Panc1 (cell line): ENCODE results near the gene HABP2. TPM values are rescaled to one million over a fixed set of nuclear protein-coding genes. Genes with fewer than 3 reads are reported as not detected.

ENCODE experiments used
- ATAC-seq: fragments of 200-7000 bp; cut with Tn5 transposase; 2 replicates; pipeline ENCODE4 v1.9.1; 2020; ENCODE audit warnings: mild to moderate bottlenecking, moderate library complexity
- BruUV-seq: library from RNA; stranded (reverse); fragments of 400-500 nt; replicated peaks from 2 replicates; lab custom pipeline; 2021; lab: Mats Ljungman, UMichigan
- CTCF ChIA-PET: fragments of 300-600 bp; sonication (Branson Sonifier 250); formaldehyde crosslinking; loops from one replicate; lab custom pipeline; 2022; ENCODE audit warnings: antibody characterized with exemption; lab: Charles Lee
- POLR2A ChIA-PET: fragments of 300-600 bp; sonication (Branson Sonifier 250); formaldehyde crosslinking; loops from one replicate; lab custom pipeline; 2022; ENCODE audit warnings: antibody characterized with exemption; lab: Charles Lee
- DNase-seq: peaks from one replicate; pipeline ENCODE4 v3.0.0-alpha.2; 2010; ENCODE audit warnings: low read depth, low spot score
- H3K27ac ChIP-seq: 2 replicates; pipeline ENCODE4 v1.5.1; 2011; ENCODE audit warnings: mild to moderate bottlenecking, low read length, inconsistent platforms
- H3K27me3 ChIP-seq: fragments of 200-500 bp; sonication (Bioruptor generic); 2 replicates; pipeline ENCODE4 v1.6.0; 2014; ENCODE audit warnings: low read length, inconsistent platforms; ENCODE audit not compliant: control insufficient read depth, insufficient read depth
- H3K36me3 ChIP-seq: fragments of 200-500 bp; sonication (Bioruptor generic); 2 replicates; pipeline ENCODE4 v1.5.1; 2014; ENCODE audit warnings: inconsistent platforms, mild to moderate bottlenecking, low read length, moderate library complexity; ENCODE audit not compliant: control insufficient read depth, insufficient read depth
- H3K4me1 ChIP-seq: 2 replicates; pipeline ENCODE4 v1.5.1; 2011; ENCODE audit warnings: inconsistent platforms, mild to moderate bottlenecking, low read length, moderate library complexity; ENCODE audit not compliant: control insufficient read depth, insufficient read depth
- H3K4me3 ChIP-seq, 2 experiments: 2 replicates each; pipeline ENCODE4 v1.5.1; 2011 to 2012; ENCODE audit warnings: low read depth in 2 of 2, low read length in 2 of 2, mild to moderate bottlenecking in 2 of 2, inconsistent platforms in 1 of 2, moderate library complexity in 1 of 2
- H3K9me3 ChIP-seq: fragments of 200-500 bp; sonication (Bioruptor generic); 2 replicates; pipeline ENCODE4 v1.5.1; 2014; ENCODE audit warnings: low read depth, mild to moderate bottlenecking, inconsistent platforms, low read length, moderate library complexity; ENCODE audit not compliant: control insufficient read depth, insufficient read depth
- CTCF ChIP-seq: fragments of 450-650 bp; IDR thresholded peaks from 2 replicates; pipeline ENCODE4 v1.5.1; 2017; ENCODE audit warnings: mild to moderate bottlenecking
- POLR2AphosphoS5 ChIP-seq: IDR thresholded peaks from 2 replicates; pipeline ENCODE4 v1.6.1; 2012; ENCODE audit warnings: mild to moderate bottlenecking, low read depth, low read length, moderate library complexity
- REST ChIP-seq, 2 experiments: IDR thresholded peaks; 2 replicates each; pipeline ENCODE4 v1.6.1; 2011 to 2012; ENCODE audit warnings: low read depth in 2 of 2, control low read depth in 1 of 2, low read length in 1 of 2, mild to moderate bottlenecking in 1 of 2, moderate library complexity in 1 of 2; ENCODE audit not compliant: insufficient read depth in 1 of 2
- SIN3A ChIP-seq: IDR thresholded peaks from 2 replicates; pipeline ENCODE4 v1.6.1; 2012; ENCODE audit warnings: low read depth, mild to moderate bottlenecking, low read length, moderate library complexity, borderline replicate concordance; ENCODE audit not compliant: insufficient read depth
- TCF7L2 ChIP-seq: IDR thresholded peaks from 2 replicates; pipeline ENCODE4 v1.6.1; 2011; ENCODE audit warnings: mild to moderate bottlenecking, low read depth, low read length, inconsistent platforms
- in situ Hi-C: cut with HindIII; loops from 2 replicates; pipeline ENCODE4 v1.10.0; 2016; ENCODE audit warnings: low sequenced_read_pairs, low pct_unique_long_range_greater_than_20kb
- intact Hi-C: fragments of 100-400 bp; cut with micrococcal nuclease; formaldehyde crosslinking; loops from one replicate; pipeline ENCODE4 v1.10.0; 2022; ENCODE audit not compliant: unreplicated experiment
- total RNA-seq: library from RNA; stranded (reverse); gene quantifications from one replicate; pipeline ENCODE4 v1.2.1, GENCODE V29; 2021; ENCODE audit not compliant: unreplicated experiment

HABP2 gene
- total RNA-seq, 1 experiment from 2014 or later: 0.13 TPM

- no TSS peak for BruUV-seq
- in situ Hi-C loops (no loop called here), intact Hi-C loops (loop anchor here (5.0 kb wide), 1 partner anchor 135 kb away; no protein-coding TSS in a partner anchor)
- no peak for TF ChIP-seq POLR2AphosphoS5
- no peak for TF ChIP-seq TCF7L2
- TF ChIP-seq SIN3A: no peak
- TF ChIP-seq REST (IDR thresholded peaks at IDR 0.05; ENCODE audit: insufficient read depth in 1 of 2, low read depth in 2 of 2, low read length in 1 of 2): no peak
- no peak for TF ChIP-seq CTCF
- ATAC-seq: no peak
- Histone ChIP-seq H3K4me1 (no peaks in the 10 kb centered on the region), H3K27ac (no peak overlapping the region), H3K27me3 (peaks cover 12% of the 10 kb centered on the region), H3K36me3 (no peaks in the 10 kb centered on the region), H3K9me3 (no peaks in the 10 kb centered on the region), H3K4me3 (no peak overlapping the region)
- CTCF ChIA-PET: no interaction called here
- no peak for DNase-seq
- POLR2A ChIA-PET: no interaction called here
Measured at GRCh38 chr10:113522460-113522859, 30.4 kb upstream of the HABP2 start.

GRCh38 chr10:113523071-113523470, 29.8 kb upstream of the HABP2 start:
- no peaks in the 10 kb centered on the region for H3K4me1 ChIP-seq
- TF ChIP-seq SIN3A (no peak), TCF7L2 (no peak), POLR2AphosphoS5 (no peak), REST (IDR thresholded peaks at IDR 0.05; ENCODE audit: insufficient read depth in 1 of 2, low read depth in 2 of 2, low read length in 1 of 2) (no peak), CTCF (no peak)
- H3K27me3 ChIP-seq: peaks cover 15% of the 10 kb centered on the region
- H3K27ac ChIP-seq: no peak overlapping the region
- no peak for DNase-seq
- ATAC-seq: no peak
- in situ Hi-C loops: no loop called here
- no peaks in the 10 kb centered on the region for H3K36me3 ChIP-seq
- no peak overlapping the region for H3K4me3 ChIP-seq
- no TSS peak for BruUV-seq
- POLR2A ChIA-PET: no interaction called here
- CTCF ChIA-PET: interaction anchor here (0.6 kb wide), 1 partner anchor 22 kb away, joined by 5 read pairs; no protein-coding TSS in a partner anchor
- intact Hi-C loops: loop anchor here (5.0 kb wide), 1 partner anchor 136 kb away; no protein-coding TSS in a partner anchor
- no peaks in the 10 kb centered on the region for H3K9me3 ChIP-seq
